CD4-positive, alpha-beta T cell treated with Interleukin-15 for 1 hour (primary cell): ENCODE results near the gene ARSG.

Experiments
- DNase-seq: peaks from one replicate; pipeline ENCODE4 v3.0.0-alpha.2; 2020

Gene ARSG

DNA sequence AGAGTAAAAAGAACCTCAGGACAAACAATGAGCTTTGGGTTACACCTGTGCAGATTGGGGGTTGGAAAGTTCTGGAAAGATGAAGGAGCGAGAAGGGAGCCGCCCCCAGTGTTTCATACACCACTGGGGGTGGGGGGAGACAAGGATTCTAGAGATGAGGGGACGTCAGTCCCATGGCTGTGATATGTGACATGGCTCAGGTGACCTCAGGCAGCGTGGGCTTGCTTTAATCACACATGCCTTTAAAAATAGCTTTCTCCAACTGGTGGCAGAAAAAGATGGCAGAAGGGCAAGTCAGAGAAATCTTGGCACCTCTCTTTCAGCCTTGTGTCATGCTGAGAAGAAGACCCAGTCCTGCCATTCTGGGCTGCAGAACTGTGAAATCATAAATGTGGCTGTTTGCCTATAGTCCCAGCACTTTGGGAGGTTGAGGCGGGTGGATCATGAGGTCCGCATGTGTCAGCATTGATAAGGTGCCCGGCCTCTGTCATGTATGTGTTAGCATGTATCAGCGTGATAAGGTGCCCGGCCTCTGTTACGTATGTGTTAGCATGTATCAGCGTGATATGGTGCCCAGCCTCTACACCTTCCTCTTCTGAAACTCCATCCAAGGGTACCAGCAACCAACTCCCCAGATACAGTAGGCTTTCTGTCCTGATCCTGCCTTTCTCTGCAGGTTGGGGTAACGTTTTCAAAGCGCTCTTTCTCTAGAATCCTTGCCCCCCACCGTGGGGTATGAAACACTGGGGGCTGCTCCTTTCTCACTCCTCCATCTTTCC is 141.0 kb downstream of the ARSG start:
- DNase-seq = no peak

DNA sequence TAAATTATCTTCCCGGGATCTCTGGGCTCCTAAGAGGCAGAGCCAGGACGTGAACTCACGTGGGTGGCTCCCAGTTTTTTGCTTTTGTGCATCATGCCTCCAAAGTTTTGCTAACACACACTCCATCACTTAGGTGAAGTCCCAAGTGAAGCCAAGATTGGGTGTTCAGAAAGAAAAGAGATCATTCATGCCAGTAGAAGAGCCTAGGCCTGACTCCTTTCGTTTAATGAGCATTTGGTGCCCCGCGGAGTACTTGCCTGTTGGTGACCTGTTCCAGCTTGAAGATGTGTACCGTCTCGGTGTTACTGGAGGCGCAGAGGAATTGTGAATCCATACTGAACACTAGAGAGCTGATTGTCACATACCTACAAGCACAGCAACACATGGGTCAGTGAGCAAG is 141.9 kb downstream of the ARSG start:
- DNase-seq = no peak

DNA sequence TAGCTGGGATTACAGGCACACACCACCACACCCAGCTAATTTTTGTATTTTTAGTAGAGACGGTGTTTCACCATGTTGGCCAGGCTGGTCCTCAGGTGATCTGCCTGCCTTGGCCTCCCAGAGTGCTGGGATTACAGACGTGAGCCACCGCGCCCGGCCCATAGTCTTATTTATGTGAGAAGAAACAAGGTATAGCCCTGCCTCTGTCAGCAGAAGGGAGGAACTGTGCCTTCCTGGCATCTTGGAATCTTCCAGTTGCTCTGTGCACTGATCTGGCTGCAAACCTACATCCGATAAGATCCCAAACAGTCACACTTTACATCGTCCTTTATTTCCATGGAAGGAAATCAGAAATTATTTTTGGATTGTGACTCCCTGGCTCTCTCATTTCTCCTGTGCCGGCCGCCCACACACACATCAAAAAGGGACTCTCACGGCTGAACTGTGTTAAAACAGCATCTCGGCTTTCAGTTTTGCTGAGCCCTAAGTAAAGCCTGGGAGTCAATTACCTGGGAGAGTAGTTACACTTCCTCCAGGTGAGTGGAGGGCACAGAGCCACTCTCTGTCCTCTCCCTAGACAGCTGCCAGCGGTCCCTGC is 142.7 kb downstream of the ARSG start:
- DNase-seq = no peak

DNA sequence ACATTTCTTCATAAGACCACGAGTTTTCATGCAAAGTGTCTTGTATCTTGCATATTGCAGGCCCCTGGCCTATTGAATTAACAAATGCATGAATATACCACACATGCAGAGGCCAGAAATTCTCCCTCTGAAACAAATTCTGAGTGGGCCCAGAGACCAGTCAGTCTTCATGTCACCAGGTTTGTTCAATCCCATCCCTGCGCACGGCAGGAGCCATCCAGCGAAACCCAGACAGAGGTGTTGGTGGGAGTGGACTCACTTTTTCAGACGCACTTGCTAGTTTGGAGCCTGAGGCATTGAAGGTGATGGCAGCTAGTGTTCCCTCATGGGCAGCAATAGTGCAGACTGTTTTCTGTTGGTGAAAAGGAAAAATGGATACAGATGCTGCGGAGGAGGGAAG is 144.1 kb downstream of the ARSG start:
- no peak for DNase-seq

GRCh38 chr17:68435876-68436842 is 144.9 kb downstream of the ARSG start:
- peak; percentile 80 for DNase-seq

DNA sequence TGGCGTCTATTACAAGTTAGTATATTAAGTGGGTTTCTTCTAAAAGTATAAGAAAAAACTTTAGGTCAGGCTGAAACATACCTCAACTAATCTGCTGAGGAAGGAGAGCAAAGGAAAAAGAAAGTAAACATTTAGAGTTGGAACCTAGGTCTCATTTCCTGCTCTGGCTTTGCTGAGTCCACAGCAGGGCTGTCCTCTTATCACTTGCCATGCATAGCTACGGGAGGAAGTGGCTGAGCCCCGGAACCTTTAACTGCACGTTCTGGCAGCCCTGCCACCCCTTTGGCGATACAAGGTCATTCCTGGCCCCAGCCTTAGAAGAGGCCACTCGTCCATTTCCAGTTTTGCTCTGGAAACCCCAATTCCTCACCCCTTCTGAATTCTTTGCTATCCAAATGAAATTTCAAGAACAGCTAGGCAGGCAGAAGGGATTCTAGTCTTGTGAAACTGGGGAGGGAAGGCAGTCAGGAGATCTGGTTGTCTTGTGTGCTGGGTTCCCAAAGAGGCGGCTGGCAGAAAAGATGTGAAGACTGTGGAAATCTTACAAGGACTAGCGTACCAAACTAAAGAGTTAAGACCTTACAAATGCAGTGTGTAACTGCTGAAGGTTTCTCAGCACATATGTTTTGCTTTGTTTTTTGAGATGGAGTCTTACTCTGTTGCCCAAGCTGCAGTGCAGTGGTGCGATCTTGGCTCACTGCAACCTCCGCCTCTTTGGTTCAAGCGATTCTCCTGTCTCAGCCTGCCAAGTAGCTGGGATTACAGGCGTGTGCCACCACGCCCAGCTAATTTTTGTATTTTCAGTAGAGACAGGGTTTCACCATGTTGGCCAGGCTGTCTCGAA is 146.9 kb downstream of the ARSG start:
- peak; percentile 48 for DNase-seq

GRCh38 chr17:68439656-68440290 is 148.5 kb downstream of the ARSG start:
- no peak for DNase-seq

DNA sequence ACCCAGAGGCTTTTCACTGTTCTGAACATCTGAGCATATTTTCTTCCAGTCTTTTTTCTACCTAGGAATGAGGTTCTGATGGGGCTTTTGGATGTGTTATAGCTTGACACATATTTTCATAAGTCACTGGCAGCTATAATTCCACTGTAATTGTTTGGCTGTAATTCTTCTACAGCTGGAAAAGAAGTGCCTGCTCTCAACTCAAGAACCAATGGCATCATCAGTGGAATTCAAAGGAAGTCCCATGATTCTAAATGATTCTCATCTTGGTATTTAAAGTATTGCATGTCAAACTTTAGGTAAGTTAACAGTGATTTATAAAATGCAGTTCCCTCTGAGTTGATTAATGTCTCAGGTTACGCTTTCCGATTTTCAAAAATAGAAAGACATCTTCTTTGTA is 149.2 kb downstream of the ARSG start:
- no peak for DNase-seq

- no peak for DNase-seq
These were observed 149.9 kb downstream of the ARSG start for GRCh38 chr17:68441070-68441770.

GRCh38 chr17:68443972-68444464 is 152.7 kb downstream of the ARSG start:
- DNase-seq = no peak

DNA sequence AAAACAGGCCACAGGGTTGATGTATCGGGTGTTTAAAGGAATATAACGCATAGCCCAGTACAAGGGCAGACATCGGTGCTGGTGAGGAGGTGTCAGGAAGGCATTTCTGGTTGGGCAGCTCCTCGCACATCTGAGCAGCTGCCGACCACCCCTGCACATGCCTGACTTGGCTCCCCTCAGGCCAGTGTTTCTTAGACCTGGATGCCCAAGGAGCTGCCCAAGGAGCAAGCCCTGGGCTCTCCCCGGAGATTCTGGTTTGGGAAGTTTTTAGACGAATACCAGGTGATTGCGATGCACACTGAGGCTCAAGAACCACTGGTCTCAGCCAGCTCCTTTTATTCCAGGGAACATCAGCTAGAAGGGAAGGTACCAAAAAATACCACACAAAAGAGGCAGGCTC is 154.4 kb downstream of the ARSG start:
- DNase-seq = no peak

DNA sequence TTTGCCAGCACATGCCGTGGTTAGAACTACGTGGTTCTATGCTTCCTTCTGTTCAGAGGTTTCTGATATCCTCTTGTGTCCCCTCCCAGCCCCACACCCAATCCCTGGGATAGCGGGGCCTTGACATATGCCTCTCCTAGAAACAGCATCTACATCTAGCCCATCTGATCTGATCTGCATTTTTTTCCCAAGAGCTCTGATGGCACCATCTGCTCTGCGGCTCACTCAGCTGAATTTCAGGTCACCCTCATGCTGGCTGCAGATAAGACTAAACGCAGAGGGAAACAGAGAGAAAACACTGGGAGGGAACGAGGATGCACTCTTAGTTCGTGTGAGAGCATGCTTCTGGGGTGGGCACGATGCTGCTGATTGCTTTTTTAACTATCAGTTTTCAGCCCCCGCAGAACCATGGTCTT is 155.3 kb downstream of the ARSG start:
- no peak for DNase-seq

- DNase-seq = no peak
These were observed 157.9 kb downstream of the ARSG start for GRCh38 chr17:68449021-68449739.

DNA sequence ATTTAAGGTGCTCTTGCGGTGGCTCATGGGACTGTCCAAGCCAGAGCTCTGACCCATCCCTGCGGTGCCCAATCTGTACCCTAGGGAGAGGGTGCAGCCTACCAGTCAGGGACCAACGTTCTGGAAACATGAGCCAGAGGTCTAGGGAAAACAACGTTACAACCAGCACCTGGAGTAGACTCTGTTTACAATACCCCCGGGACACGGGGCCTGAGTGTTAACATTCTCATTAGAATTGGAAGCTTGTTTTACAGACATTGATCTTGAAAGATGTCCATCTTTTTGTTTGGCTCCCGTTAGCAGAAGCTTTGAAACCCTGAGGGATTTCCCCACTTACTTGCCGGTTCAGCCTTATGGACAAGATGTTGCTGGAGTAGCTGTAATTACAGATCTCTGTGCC is 159.1 kb downstream of the ARSG start:
- no peak for DNase-seq

GRCh38 chr17:68450801-68451200 is 159.5 kb downstream of the ARSG start:
- no peak for DNase-seq

GRCh38 chr17:68451670-68452354 is 160.5 kb downstream of the ARSG start:
- DNase-seq = no peak

DNA sequence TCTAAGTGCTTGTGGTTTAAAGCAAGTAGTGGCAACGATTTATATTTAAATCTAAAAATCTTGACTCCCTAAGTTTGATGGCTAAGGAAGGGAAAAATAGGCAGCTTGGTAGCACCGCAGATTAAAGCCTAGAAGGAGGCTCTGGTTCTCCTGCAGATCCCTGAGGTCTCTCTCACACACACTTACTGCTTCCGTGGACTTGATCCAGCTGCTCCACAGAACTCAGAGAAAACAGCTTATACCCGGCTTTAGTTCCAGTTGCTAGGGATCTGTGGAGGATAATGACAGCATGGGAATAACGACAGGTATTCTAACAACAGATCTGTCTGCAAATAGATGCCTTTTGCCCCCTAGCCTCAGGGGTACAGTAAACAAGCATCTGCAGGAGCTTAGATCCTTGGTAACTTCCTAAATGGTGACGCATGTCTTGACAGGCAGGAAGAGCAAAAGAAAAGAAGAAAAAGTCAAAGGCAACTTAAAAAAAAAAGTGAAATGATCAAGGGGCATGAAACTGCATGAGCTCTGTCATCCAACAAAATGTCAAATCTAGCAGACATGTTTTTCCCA is 161.5 kb downstream of the ARSG start:
- no peak for DNase-seq

- no peak for DNase-seq
These were observed 162.8 kb downstream of the ARSG start for GRCh38 chr17:68453991-68454665.

- no peak for DNase-seq
These were observed 164.6 kb downstream of the ARSG start for GRCh38 chr17:68455901-68456338.
